SK-N-SH (cell line): Measurements from ENCODE around the gene SYNGR3. TPM values are rescaled to one million over a fixed set of nuclear protein-coding genes. Genes with fewer than 3 reads are reported as not detected.

Experiments used
- CTCF ChIA-PET: fragments of 300-600, 350-600 bp; formaldehyde crosslinking; extraction: SDS; loops from one replicate; lab custom pipeline; 2021; lab: Yijun Ruan, JAX
- POLR2A ChIA-PET: fragments of 350-600 bp; sonication (Branson Sonifier 250); formaldehyde crosslinking; extraction: SDS; loops from one replicate; lab custom pipeline; 2020; ENCODE audit warnings: antibody characterized with exemption, inconsistent platforms; lab: Yijun Ruan, JAX
- DNase-seq: peaks from one replicate; pipeline ENCODE4 v3.0.0; 2012
- H2AFZ ChIP-seq: fragments of 200-600 bp; sonication (generic); 2 replicates; pipeline ENCODE4 v1.8.1; 2016; ENCODE audit warnings: antibody characterized with exemption, mild to moderate bottlenecking, low read depth
- H3F3A ChIP-seq: fragments of 200-600 bp; sonication (generic); replicated peaks from 2 replicates; pipeline ENCODE3; 2016; ENCODE audit warnings: antibody characterized with exemption, mild to moderate bottlenecking; ENCODE audit not compliant: insufficient read depth
- H3K27ac ChIP-seq, 2 experiments: fragments of 200-500 bp in 1 of 2; fragments of 200-600 bp in 1 of 2; sonication (Bioruptor generic) in 1 of 2; sonication (generic), shearing (Covaris generic) in 1 of 2; 2 replicates each; pipeline versions ENCODE4 v1.5.1 to v1.6.1; 2014 to 2016; ENCODE audit warnings: low read depth in 2 of 2, inconsistent platforms in 1 of 2, low read length in 1 of 2, mild to moderate bottlenecking in 1 of 2, mixed read lengths in 1 of 2
- H3K27me3 ChIP-seq: fragments of 200-600 bp; sonication (generic), shearing (Covaris generic); 2 replicates; pipeline ENCODE4 v1.6.1; 2016; ENCODE audit warnings: mixed run types; ENCODE audit not compliant: insufficient read depth
- H3K36me3 ChIP-seq, 2 experiments: fragments of 200-500 bp in 1 of 2; fragments of 200-600 bp in 1 of 2; sonication (Bioruptor generic) in 1 of 2; sonication (generic) in 1 of 2; replicated peaks in 1 of 2; 2 replicates each; pipeline versions ENCODE3 to v1.5.1; 2014 to 2016; ENCODE audit warnings: low read length in 1 of 2, mild to moderate bottlenecking in 1 of 2; ENCODE audit not compliant: insufficient read depth in 2 of 2, control insufficient read depth in 1 of 2
- H3K4me1 ChIP-seq, 2 experiments: fragments of 200-500 bp in 1 of 2; fragments of 200-600 bp in 1 of 2; sonication (Bioruptor generic) in 1 of 2; sonication (generic), shearing (Covaris generic) in 1 of 2; 2 replicates each; pipeline versions ENCODE4 v1.5.1 to v1.6.1; 2014 to 2016; ENCODE audit warnings: low read depth in 1 of 2, low read length in 1 of 2, mixed run types in 1 of 2; ENCODE audit not compliant: insufficient read depth in 2 of 2, control insufficient read depth in 1 of 2
- H3K4me2 ChIP-seq: fragments of 200-600 bp; sonication (generic), shearing (Covaris generic); 2 replicates; pipeline ENCODE4 v1.6.1; 2017; ENCODE audit warnings: mixed run types
- H3K4me3 ChIP-seq, 2 experiments: fragments of 200-500 bp in 1 of 2; fragments of 200-600 bp in 1 of 2; sonication (Bioruptor generic) in 1 of 2; sonication (generic), shearing (Covaris generic) in 1 of 2; 2 replicates each; pipeline versions ENCODE4 v1.5.1 to v1.8.1; 2014 to 2016; ENCODE audit warnings: low read depth in 2 of 2, inconsistent platforms in 1 of 2, low read length in 1 of 2, mild to moderate bottlenecking in 1 of 2, mixed read lengths in 1 of 2, moderate library complexity in 1 of 2
- H3K79me2 ChIP-seq: fragments of 200-600 bp; sonication (generic); 2 replicates; pipeline ENCODE4 v1.8.1; 2017; ENCODE audit warnings: mild to moderate bottlenecking; ENCODE audit not compliant: insufficient read depth
- H3K9ac ChIP-seq: fragments of 200-600 bp; sonication (generic); 2 replicates; pipeline ENCODE4 v1.6.1; 2017; ENCODE audit warnings: mixed run types
- H3K9me2 ChIP-seq: fragments of 200-600 bp; sonication (generic); 2 replicates; pipeline ENCODE4 v1.6.1; 2017; ENCODE audit warnings: mixed run types
- H3K9me3 ChIP-seq: fragments of 200-600 bp; sonication (generic); 2 replicates; pipeline ENCODE4 v1.6.1; 2017; ENCODE audit warnings: mixed run types, mild to moderate bottlenecking, moderate library complexity
- H4K20me1 ChIP-seq: fragments of 200-600 bp; sonication (generic); 2 replicates; pipeline ENCODE4 v1.6.1; 2017; ENCODE audit warnings: mild to moderate bottlenecking, mixed run types; ENCODE audit not compliant: insufficient read depth
- CHD2 ChIP-seq: fragments of 150-350 bp; IDR thresholded peaks from 2 replicates; pipeline ENCODE4 v1.6.1; 2018; ENCODE audit warnings: low read length; ENCODE audit not compliant: partially characterized antibody
- ELF1 ChIP-seq: IDR thresholded peaks from 2 replicates; pipeline ENCODE4 v1.4.0; 2012
- FOSL2 ChIP-seq: IDR thresholded peaks from 2 replicates; pipeline ENCODE4 v1.4.0; 2012; ENCODE audit warnings: low read depth, mild to moderate bottlenecking, moderate library complexity, borderline replicate concordance
- NFIC ChIP-seq: IDR thresholded peaks from 2 replicates; pipeline ENCODE4 v1.4.0; 2012; ENCODE audit warnings: borderline replicate concordance
- RCOR1 ChIP-seq: fragments of 150-350 bp; IDR thresholded peaks from 2 replicates; pipeline ENCODE4 v1.6.1; 2017; ENCODE audit warnings: antibody characterized with exemption, low read length
- whole genome bisulfite sequencing: methylation state at CpG from one replicate; pipeline ENCODE4 v1.1.6; 2017; ENCODE audit warnings: low lambda C conversion rate; 5-methylcytosine and 5-hydroxymethylcytosine counted together
- polyA plus RNA-seq, 3 experiments: library from polyadenylated mRNA; depleted of rRNA; stranded (reverse); fragments of >200 nt; gene quantifications; 2 replicates each; pipeline ENCODE4 v1.2.3, GENCODE V29; 2012
- TF ChIP-seq, protein P1 (sequence below): IDR thresholded peaks from 2 replicates; pipeline ENCODE4 v1.6.1; 2012; ENCODE audit warnings: mild to moderate bottlenecking, low read depth, low read length, moderate library complexity
- TF ChIP-seq, protein P2 (sequence below): IDR thresholded peaks from 2 replicates; pipeline ENCODE4 v1.4.0; 2012; ENCODE audit warnings: low read depth
- TF ChIP-seq, protein P3 (sequence below): fragments of 150-350 bp; IDR thresholded peaks from 2 replicates; pipeline ENCODE4 v1.6.1; 2016; ENCODE audit warnings: mild to moderate bottlenecking, low read depth, low read length

The SYNGR3 gene
- polyA plus RNA-seq, 1 of the 3 experiments (the other 2 are of a cell fraction), result 10.7 TPM

DNA sequence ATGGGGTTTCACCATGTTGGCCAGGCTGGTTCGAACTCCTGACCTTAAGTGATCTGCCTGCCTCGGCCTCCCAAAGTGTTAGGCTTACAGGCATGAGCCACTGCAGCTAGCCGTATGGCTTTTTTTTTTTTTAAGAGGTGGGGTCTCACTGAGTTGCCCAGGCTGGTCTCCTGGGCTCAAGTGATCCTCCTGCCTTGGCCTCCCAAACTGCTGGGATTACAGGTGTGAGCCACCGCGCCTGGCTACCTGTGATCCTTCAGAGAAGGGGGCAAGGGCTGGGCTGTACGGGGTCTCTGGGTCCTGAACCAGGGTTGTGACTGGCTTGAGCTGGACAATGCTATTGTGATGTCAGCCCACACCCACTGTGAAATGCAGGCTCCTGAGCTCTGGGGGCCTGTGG, 23.3 kb upstream of the SYNGR3 start, which contains the start of gene RNF151:
Gene RNF151 (plus strand): TSS at position 397 of the 400 bp plus-strand sequence. CDS start 26 bp downstream, outside the sequence.
- Histone ChIP-seq H3K27me3 (no peaks in the 10 kb centered on the region), H3K27ac (peak within 1 kb of the TSS in 1 of 2 experiments; percentile 76; a peak in 1 of 4 replicates), H3K9me2 (no peaks in the 10 kb centered on the region), H3K4me1 (peaks cover 0 to 31% of the 10 kb centered on the region in 2 experiments; a peak in 1 of 4 replicates), H3K79me2 (peaks cover 58% of the 10 kb centered on the region), H3K36me3 (peaks cover 19 to 21% of the 10 kb centered on the region in 2 experiments), H3K9me3 (no peaks in the 10 kb centered on the region), H3K4me2 (peak within 1 kb of the TSS; percentile 98), H2AFZ (no peak within 1 kb of the TSS), H3K4me3 (peak within 1 kb of the TSS; percentile 86 to 98), H3K9ac (peak within 1 kb of the TSS; percentile 92), H3F3A (peaks cover 27% of the 10 kb centered on the region), H4K20me1 (peaks cover 28% of the 10 kb centered on the region)
- CTCF ChIA-PET, result interaction anchor here (0.9 to 2.8 kb wide), 2 partner anchors 37 to 187 kb away, joined by 4 to 12 read pairs; no protein-coding TSS in a partner anchor
- DNase-seq, result no peak
- POLR2A ChIA-PET, result interaction anchor here (0.7 kb wide), 1 partner anchor 181 kb away, joined by 3 read pairs; no protein-coding TSS in a partner anchor
- TF ChIP-seq, protein P1, sequence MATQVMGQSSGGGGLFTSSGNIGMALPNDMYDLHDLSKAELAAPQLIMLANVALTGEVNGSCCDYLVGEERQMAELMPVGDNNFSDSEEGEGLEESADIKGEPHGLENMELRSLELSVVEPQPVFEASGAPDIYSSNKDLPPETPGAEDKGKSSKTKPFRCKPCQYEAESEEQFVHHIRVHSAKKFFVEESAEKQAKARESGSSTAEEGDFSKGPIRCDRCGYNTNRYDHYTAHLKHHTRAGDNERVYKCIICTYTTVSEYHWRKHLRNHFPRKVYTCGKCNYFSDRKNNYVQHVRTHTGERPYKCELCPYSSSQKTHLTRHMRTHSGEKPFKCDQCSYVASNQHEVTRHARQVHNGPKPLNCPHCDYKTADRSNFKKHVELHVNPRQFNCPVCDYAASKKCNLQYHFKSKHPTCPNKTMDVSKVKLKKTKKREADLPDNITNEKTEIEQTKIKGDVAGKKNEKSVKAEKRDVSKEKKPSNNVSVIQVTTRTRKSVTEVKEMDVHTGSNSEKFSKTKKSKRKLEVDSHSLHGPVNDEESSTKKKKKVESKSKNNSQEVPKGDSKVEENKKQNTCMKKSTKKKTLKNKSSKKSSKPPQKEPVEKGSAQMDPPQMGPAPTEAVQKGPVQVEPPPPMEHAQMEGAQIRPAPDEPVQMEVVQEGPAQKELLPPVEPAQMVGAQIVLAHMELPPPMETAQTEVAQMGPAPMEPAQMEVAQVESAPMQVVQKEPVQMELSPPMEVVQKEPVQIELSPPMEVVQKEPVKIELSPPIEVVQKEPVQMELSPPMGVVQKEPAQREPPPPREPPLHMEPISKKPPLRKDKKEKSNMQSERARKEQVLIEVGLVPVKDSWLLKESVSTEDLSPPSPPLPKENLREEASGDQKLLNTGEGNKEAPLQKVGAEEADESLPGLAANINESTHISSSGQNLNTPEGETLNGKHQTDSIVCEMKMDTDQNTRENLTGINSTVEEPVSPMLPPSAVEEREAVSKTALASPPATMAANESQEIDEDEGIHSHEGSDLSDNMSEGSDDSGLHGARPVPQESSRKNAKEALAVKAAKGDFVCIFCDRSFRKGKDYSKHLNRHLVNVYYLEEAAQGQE, result no peak
- TF ChIP-seq, protein P2, sequence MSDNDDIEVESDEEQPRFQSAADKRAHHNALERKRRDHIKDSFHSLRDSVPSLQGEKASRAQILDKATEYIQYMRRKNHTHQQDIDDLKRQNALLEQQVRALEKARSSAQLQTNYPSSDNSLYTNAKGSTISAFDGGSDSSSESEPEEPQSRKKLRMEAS, result no peak
- TF ChIP-seq RCOR1 (no peak), ELF1 (no peak)
- TF ChIP-seq, protein P3, sequence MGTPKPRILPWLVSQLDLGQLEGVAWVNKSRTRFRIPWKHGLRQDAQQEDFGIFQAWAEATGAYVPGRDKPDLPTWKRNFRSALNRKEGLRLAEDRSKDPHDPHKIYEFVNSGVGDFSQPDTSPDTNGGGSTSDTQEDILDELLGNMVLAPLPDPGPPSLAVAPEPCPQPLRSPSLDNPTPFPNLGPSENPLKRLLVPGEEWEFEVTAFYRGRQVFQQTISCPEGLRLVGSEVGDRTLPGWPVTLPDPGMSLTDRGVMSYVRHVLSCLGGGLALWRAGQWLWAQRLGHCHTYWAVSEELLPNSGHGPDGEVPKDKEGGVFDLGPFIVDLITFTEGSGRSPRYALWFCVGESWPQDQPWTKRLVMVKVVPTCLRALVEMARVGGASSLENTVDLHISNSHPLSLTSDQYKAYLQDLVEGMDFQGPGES, result no peak
- 89% methylated on average over 3 of the region's 6 CpGs for WGBS

DNA sequence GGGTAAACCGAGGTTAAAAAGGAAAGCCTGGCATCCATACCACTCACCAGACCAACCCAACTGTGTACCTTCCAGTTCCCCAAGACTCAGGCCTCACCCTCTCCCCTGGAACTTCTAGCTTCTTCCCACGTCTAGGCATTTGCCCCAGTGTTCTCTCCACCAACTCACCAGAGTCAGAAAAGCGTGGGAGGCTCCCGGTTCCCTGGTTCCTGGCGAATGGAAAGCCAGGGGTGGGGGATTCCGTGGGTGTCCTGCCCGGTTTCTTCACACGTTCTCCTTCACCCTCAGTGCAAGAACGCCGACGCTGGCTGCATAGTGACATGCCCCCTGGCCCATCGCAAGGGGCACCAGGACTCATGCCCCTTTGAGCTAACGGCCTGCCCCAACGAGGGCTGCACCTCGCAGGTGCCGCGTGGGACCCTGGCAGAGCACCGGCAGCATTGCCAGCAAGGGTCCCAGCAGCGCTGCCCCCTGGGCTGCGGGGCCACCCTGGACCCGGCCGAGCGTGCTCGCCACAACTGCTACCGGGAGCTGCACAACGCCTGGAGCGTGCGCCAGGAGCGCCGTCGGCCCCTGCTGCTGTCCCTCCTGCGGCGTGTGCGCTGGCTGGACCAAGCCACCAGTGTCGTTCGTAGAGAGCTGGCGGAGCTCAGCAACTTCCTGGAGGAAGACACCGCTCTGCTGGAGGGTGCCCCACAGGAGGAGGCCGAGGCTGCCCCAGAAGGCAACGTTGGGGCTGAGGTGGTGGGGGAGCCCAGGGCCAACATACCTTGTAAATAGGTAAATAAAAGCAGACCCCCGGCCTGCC, 21.4 kb upstream of the SYNGR3 start:
- ChIA-PET CTCF (interaction anchor here (1.1 to 2.4 kb wide), 2 partner anchors 15 to 36 kb away, joined by 4 to 5 read pairs; partner anchors contain the start of gene GFER), POLR2A (no interaction called here)
- Histone ChIP-seq H3K9ac (no peak overlapping the region), H3K4me1 (peaks cover 0 to 22% of the 10 kb centered on the region in 2 experiments; a peak in 1 of 4 replicates), H3K9me2 (no peaks in the 10 kb centered on the region), H3K36me3 (peaks cover 5% of the 10 kb centered on the region in 2 experiments), H3K4me3 (no peak overlapping the region), H3F3A (peaks cover 12% of the 10 kb centered on the region), H2AFZ (no peak overlapping the region), H3K27me3 (no peaks in the 10 kb centered on the region), H4K20me1 (peaks cover 9% of the 10 kb centered on the region), H3K4me2 (no peak overlapping the region), H3K27ac (no peak overlapping the region), H3K79me2 (peaks cover 55% of the 10 kb centered on the region), H3K9me3 (no peaks in the 10 kb centered on the region)
- DNase-seq, result no peak
- no peak for TF ChIP-seq NFIC
- TF ChIP-seq FOSL2, result no peak
- no peak for TF ChIP-seq CHD2
- WGBS, result 89% methylated on average over 39 of the region's 41 CpGs
